Measurements from ENCODE around the gene DSG3. TPM values are rescaled to one million over a fixed set of nuclear protein-coding genes. Genes with fewer than 3 reads are reported as not detected.

Gene DSG3, protein sequence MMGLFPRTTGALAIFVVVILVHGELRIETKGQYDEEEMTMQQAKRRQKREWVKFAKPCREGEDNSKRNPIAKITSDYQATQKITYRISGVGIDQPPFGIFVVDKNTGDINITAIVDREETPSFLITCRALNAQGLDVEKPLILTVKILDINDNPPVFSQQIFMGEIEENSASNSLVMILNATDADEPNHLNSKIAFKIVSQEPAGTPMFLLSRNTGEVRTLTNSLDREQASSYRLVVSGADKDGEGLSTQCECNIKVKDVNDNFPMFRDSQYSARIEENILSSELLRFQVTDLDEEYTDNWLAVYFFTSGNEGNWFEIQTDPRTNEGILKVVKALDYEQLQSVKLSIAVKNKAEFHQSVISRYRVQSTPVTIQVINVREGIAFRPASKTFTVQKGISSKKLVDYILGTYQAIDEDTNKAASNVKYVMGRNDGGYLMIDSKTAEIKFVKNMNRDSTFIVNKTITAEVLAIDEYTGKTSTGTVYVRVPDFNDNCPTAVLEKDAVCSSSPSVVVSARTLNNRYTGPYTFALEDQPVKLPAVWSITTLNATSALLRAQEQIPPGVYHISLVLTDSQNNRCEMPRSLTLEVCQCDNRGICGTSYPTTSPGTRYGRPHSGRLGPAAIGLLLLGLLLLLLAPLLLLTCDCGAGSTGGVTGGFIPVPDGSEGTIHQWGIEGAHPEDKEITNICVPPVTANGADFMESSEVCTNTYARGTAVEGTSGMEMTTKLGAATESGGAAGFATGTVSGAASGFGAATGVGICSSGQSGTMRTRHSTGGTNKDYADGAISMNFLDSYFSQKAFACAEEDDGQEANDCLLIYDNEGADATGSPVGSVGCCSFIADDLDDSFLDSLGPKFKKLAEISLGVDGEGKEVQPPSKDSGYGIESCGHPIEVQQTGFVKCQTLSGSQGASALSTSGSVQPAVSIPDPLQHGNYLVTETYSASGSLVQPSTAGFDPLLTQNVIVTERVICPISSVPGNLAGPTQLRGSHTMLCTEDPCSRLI
- under 1 TPM in 5 of 8 experiments, not detected in 3; 0.04 to 0.61 (median 0.19) TPM for total RNA-seq

DNA sequence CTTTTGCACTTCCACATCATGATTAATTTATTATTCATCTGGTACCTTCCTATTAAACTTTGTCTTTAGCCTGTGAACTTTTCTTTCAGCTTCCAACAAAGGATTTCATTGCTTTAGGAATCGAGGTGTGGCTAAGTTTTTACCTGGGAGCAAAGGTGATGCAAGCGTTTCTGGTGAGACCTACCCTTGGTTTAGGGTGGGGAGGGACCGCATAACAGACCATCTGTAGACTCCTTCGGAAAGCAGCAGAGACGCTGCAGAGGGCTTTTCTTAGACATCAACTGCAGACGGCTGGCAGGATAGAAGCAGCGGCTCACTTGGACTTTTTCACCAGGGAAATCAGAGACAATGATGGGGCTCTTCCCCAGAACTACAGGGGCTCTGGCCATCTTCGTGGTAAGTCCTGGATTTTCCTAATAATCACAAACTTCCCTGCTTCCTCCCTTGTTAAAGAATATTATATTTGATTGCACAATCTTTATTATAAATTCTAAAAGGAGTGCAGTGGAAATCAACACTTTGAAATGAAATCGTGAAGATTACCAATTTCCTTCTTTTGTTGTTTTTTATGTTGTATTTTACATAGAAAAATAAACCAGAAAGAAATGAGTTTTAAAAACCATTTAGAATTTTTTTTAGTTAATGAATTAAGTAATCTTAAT lies at the start of gene DSG3:
Gene DSG3 (plus strand): TSS at position 212 of the 662 bp plus-strand sequence. CDS start 137 bp downstream, at position 349.
- H3K27ac ChIP-seq: no peak within 1 kb of the TSS
- in situ Hi-C loops (cut with MboI; ENCODE audit: low pct_unique_long_range_greater_than_20kb in 2 of 9, low sequenced_read_pairs in 9 of 9, unreplicated experiment in 9 of 9): no loop called here
- no peak for ATAC-seq (replicated peaks in 6 of 8)
- no peaks in the 10 kb centered on the region for H3K4me1 ChIP-seq (replicated peaks in 1 of 2)
- H3K4me3 ChIP-seq: no peak within 1 kb of the TSS
- 6 to 82% (median 68%) methylated on average over 2 to 9 of the region's 9 CpGs; no CpG with 5 or more reads in 1 of the 10 experiments for WGBS, 10 experiments

DNA sequence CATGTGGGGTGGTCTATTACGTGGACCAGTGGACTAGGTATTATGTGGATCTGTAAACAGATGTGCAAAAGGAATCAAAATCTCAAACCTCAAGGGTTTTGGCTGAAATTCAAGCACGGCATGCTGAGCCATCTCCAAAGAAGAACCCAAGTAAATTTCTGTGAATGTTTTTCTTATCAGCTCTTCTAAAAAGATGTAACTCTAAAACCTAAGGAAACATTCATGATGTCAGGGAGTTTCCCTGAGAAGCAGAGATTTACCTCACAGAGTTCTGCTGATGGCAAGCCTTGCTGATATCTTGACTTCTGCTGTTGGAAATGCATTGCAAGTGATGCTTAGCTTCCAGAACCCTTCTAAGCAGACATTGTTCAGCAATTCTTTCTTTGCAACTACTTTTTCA lies 49.4 kb upstream of the DSG3 start:
- no peak overlapping the region for H3K27ac ChIP-seq
- 0 to 100% (median 68%) methylated on average over 1 to 2 of the region's 2 CpGs for WGBS, 10 experiments
- H3K4me3 ChIP-seq: no peak overlapping the region
- H3K4me1 ChIP-seq (replicated peaks in 1 of 2): no peaks in the 10 kb centered on the region
- no peak for ATAC-seq (replicated peaks in 6 of 8)
- in situ Hi-C loops (cut with MboI; ENCODE audit: low pct_unique_long_range_greater_than_20kb in 2 of 9, low sequenced_read_pairs in 9 of 9, unreplicated experiment in 9 of 9): no loop called here

DNA sequence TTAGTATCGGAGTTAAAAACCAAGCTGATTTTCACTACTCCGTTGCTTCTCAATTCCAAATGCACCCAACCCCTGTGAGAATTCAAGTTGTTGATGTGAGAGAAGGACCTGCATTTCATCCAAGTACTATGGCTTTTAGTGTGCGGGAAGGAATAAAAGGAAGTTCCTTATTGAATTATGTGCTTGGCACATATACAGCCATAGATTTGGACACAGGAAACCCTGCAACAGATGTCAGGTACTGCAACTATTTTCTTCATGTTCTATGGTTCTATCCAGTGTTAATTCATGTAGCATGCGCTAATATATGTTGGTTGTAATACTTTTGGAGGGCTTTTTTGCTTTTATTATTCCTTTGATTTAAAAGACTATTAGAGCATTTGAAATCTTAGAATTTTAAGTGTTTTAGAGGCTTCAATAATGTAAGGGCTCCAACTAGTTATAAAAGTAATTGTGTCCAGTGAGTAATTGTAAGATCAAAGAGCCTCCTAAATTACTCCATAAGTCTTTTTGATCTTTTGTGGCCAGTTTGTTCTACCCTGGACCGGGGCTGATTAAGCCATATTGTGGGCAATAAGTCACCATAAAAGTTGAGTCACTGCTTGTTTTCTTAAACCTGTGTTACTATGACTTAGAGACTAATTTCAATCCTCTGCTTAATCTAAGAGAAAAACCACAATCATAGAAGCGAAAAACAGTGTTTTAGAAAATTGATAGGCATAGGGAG lies 48.1 kb upstream of the DSG3 start:
- Histone ChIP-seq H3K4me1 (replicated peaks in 1 of 2) (no peaks in the 10 kb centered on the region), H3K27ac (no peak overlapping the region), H3K4me3 (no peak overlapping the region)
- ATAC-seq (replicated peaks in 6 of 8): no peak
- in situ Hi-C loops (cut with MboI; ENCODE audit: low pct_unique_long_range_greater_than_20kb in 2 of 9, low sequenced_read_pairs in 9 of 9, unreplicated experiment in 9 of 9): no loop called here
- 0 to 92% (median 74%) methylated on average over 2 to 6 of the region's 6 CpGs for WGBS, 10 experiments

- peak in 1 of 8 experiments; percentile 19 for ATAC-seq (replicated peaks in 6 of 8)
- WGBS, 10 experiments: 0 to 100% (median 56%) methylated on average over 1 to 6 of the region's 6 CpGs; no CpG with 5 or more reads in 1 of the 10 experiments
- H3K4me1 ChIP-seq (replicated peaks in 1 of 2): no peaks in the 10 kb centered on the region
- no peak overlapping the region for H3K27ac ChIP-seq
- in situ Hi-C loops (cut with MboI; ENCODE audit: low pct_unique_long_range_greater_than_20kb in 2 of 9, low sequenced_read_pairs in 9 of 9, unreplicated experiment in 9 of 9): no loop called here
- no peak overlapping the region for H3K4me3 ChIP-seq
Observed at GRCh38 chr18:31401156-31402025, 46.1 kb upstream of the DSG3 start.

GRCh38 chr18:31402026-31402373 lies 45.5 kb upstream of the DSG3 start:
- peak in 1 of 8 experiments; percentile 20 for ATAC-seq (replicated peaks in 6 of 8)
- in situ Hi-C loops (cut with MboI; ENCODE audit: low pct_unique_long_range_greater_than_20kb in 2 of 9, low sequenced_read_pairs in 9 of 9, unreplicated experiment in 9 of 9): no loop called here
- Histone ChIP-seq H3K4me1 (replicated peaks in 1 of 2) (no peaks in the 10 kb centered on the region), H3K27ac (no peak overlapping the region), H3K4me3 (no peak overlapping the region)

DNA sequence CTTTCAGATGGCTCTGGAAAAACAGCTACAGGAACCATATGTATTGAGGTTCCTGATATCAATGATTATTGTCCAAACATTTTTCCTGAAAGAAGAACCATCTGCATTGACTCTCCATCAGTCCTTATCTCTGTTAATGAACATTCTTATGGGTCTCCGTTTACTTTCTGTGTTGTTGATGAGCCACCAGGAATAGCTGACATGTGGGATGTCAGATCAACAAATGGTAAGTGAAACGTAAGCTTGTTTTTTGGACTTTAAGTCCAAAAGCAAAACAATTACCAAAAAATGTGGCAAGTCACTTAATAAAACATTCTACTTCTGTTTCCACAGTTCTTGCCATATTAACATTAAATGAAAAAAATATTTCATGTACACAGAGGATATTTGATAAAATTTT lies 44.1 kb upstream of the DSG3 start:
- in situ Hi-C loops (cut with MboI; ENCODE audit: low pct_unique_long_range_greater_than_20kb in 2 of 9, low sequenced_read_pairs in 9 of 9, unreplicated experiment in 9 of 9): no loop called here
- ATAC-seq (replicated peaks in 6 of 8): no peak
- Histone ChIP-seq H3K27ac (no peak overlapping the region), H3K4me1 (replicated peaks in 1 of 2) (no peaks in the 10 kb centered on the region), H3K4me3 (no peak overlapping the region)
- WGBS, 10 experiments: 0 to 100% (median 86%) methylated on average over 1 to 2 of the region's 2 CpGs

DNA sequence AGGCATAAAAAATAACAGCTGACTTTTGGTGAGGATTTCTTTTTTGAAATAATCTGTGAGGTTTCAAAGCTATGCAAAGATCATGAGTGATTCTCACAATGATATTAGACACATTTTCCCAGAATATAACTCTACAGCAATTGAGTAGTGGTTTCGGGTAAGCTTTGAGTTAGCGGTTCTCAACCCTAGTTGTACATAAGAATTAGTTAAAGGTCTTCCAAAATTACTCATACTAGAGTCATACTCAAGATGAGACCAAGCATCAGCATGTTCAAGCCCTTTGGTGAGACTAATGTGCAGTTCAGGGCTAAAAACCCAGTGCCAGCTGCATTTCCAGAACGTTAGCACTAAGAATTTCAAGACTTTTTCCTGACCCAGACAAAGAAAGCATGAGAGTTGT lies 39.9 kb upstream of the DSG3 start:
- WGBS, 10 experiments: 0 to 100% (median 87%) methylated on average over 1 to 3 of the region's 3 CpGs; no CpG with 5 or more reads in 2 of the 10 experiments
- in situ Hi-C loops (cut with MboI; ENCODE audit: low pct_unique_long_range_greater_than_20kb in 2 of 9, low sequenced_read_pairs in 9 of 9, unreplicated experiment in 9 of 9): no loop called here
- no peak overlapping the region for H3K27ac ChIP-seq
- no peak for ATAC-seq (replicated peaks in 6 of 8)
- H3K4me3 ChIP-seq: no peak overlapping the region
- no peaks in the 10 kb centered on the region for H3K4me1 ChIP-seq (replicated peaks in 1 of 2)

DNA sequence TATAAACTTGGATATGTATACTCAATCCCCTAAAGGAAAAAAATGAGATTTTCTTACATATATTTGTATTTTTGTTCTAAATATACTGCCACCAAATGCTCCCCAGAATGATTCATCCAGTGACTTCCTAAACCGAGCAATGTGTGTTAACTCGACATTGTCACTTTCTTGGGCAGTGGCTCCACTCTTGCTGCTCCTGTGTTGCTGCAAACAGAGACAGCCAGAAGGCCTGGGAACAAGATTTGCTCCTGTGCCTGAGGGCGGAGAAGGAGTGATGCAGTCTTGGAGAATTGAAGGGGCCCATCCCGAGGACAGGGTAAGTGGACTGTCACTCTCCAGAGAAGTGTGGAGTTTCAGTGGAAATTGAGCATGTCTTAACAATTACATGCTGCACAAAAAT lies 38.3 kb upstream of the DSG3 start:
- in situ Hi-C loops (cut with MboI; ENCODE audit: low pct_unique_long_range_greater_than_20kb in 2 of 9, low sequenced_read_pairs in 9 of 9, unreplicated experiment in 9 of 9): no loop called here
- no peaks in the 10 kb centered on the region for H3K4me1 ChIP-seq (replicated peaks in 1 of 2)
- ATAC-seq (replicated peaks in 6 of 8): no peak
- 0 to 100% (median 47%) methylated on average over 1 to 4 of the region's 4 CpGs; no CpG with 5 or more reads in 2 of the 10 experiments for WGBS, 10 experiments
- H3K27ac ChIP-seq: no peak overlapping the region
- no peak overlapping the region for H3K4me3 ChIP-seq

GRCh38 chr18:31410716-31411483 lies 36.6 kb upstream of the DSG3 start:
- Histone ChIP-seq H3K4me1 (replicated peaks in 1 of 2) (no peaks in the 10 kb centered on the region), H3K27ac (no peak overlapping the region), H3K4me3 (no peak overlapping the region)
- in situ Hi-C loops (cut with MboI; ENCODE audit: low pct_unique_long_range_greater_than_20kb in 2 of 9, low sequenced_read_pairs in 9 of 9, unreplicated experiment in 9 of 9): no loop called here
- 14 to 100% (median 40%) methylated on average over 1 to 17 of the region's 37 CpGs; no CpG with 5 or more reads in 3 of the 10 experiments for WGBS, 10 experiments
- ATAC-seq (replicated peaks in 6 of 8): no peak

GRCh38 chr18:31413137-31413536 lies 34.4 kb upstream of the DSG3 start:
- H3K27ac ChIP-seq: no peak overlapping the region
- no peak for ATAC-seq (replicated peaks in 6 of 8)
- 8 to 100% (median 67%) methylated on average over 1 to 5 of the region's 6 CpGs; no CpG with 5 or more reads in 1 of the 10 experiments for WGBS, 10 experiments
- H3K4me1 ChIP-seq (replicated peaks in 1 of 2): no peaks in the 10 kb centered on the region
- in situ Hi-C loops (cut with MboI; ENCODE audit: low pct_unique_long_range_greater_than_20kb in 2 of 9, low sequenced_read_pairs in 9 of 9, unreplicated experiment in 9 of 9): no loop called here
- no peak overlapping the region for H3K4me3 ChIP-seq

GRCh38 chr18:31417850-31418249 lies 29.7 kb upstream of the DSG3 start:
- ATAC-seq (replicated peaks in 6 of 8): no peak
- Histone ChIP-seq H3K4me1 (replicated peaks in 1 of 2) (no peaks in the 10 kb centered on the region), H3K27ac (no peak overlapping the region), H3K4me3 (no peak overlapping the region)
- in situ Hi-C loops (cut with MboI; ENCODE audit: low pct_unique_long_range_greater_than_20kb in 2 of 9, low sequenced_read_pairs in 9 of 9, unreplicated experiment in 9 of 9): no loop called here

Data from motor neuron (in vitro differentiated cells).